Superior temporal gyrus (tissue), 1 donor: ENCODE measurements around the gene PDE7B.
A peak's percentile ranks its signal among the peaks of the same experiment; 100 is the strongest.

Experiments used
- DNase-seq: peaks from one replicate; pipeline ENCODE4 v3.0.0-alpha.2; 2016; ENCODE audit errors: extremely low spot score

Gene PDE7B

GRCh38 chr6:135851442-135852271 lies at the start of gene PDE7B:
TSS of gene PDE7B (plus strand) at chr6:135851701.
- DNase-seq: peak; percentile 61

- no peak for DNase-seq
Observed at GRCh38 chr6:135801755-135802465, 49.6 kb upstream of the PDE7B start.

DNA sequence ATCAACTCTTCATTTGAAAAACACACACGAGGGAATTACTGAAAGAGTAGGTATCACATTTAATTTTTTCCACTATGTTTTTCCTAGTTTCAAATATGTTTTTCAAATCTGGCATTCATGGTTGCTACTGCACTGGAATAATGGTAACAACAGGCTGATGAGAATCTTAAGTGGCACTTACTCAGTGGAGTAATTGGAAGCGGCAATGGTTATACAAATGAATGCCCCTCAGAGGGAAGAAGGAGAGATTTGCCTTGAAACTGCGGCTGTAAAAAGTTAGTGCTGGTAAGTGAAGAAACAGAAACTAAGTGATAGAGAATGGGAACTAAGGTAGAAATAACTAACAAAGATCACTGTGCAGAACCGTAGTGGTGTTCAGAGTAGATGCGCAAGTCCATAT lies 41.0 kb upstream of the PDE7B start:
- no peak for DNase-seq

GRCh38 chr6:135811170-135811569 lies 40.3 kb upstream of the PDE7B start:
- DNase-seq: no peak

DNA sequence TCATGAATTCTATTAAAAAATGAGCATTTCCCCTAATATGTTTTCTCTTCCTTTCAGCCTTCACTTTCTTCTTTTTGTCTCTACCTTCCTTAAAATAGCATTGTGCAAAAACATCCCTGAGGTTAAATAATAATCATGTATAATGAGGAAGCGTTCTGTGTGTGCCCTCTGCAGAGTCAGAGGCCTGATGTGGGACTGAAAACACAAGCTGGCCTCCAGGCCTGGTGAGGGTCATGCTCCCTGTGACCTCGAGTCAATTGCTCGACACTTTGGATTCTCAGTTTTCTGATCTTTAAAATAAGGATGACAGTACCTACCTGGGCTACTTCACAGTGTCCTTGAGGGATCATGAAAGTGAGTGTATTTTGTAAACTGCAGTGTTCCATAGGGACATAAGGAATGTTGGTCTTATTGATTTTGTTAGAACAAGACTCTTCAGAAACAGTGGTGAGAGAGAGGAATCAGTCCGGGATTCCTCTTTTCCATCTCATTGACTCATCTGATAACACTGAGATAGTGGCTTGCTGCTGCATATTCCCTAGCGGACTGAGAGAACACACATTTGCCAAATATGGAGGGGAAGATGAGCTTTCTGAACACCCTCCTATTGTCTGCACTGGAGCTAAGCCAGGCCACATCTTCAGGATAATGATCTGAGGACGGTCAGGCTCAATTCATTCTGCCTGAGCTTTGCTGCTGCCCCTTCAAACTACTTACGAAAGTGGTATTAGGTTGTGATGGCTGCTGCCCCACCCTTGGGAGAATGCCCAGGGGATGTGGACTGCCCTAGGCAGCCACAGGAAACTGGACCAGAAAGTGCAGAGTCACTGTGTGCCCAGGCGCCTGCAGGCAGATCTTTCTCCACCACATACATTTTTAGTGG lies 39.6 kb upstream of the PDE7B start:
- no peak for DNase-seq

DNA sequence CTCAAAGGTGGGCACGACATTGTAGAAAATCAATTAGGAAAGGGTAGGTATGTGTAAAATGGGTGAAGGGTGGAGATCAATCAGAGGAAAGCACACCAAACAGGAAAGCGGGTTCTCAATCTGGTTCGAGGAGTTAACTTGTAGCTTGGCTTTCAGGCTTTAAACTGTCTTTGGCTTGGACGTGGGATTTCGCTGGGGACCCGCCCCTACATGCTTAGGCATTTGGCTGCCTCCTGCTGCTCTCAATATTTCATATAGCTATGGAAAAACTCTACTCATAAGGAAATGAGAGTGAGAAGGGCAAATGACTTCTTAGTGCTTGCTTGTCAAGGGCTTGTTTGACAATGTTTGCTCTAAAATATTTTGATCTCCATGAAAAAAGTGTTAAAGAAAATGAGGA lies 38.1 kb upstream of the PDE7B start:
- DNase-seq: no peak

GRCh38 chr6:135814043-135814442 lies 37.5 kb upstream of the PDE7B start:
- DNase-seq: no peak

GRCh38 chr6:135815216-135815615 lies 36.3 kb upstream of the PDE7B start:
- no peak for DNase-seq

- DNase-seq: no peak
Observed at GRCh38 chr6:135817035-135817434, 34.5 kb upstream of the PDE7B start.

DNA sequence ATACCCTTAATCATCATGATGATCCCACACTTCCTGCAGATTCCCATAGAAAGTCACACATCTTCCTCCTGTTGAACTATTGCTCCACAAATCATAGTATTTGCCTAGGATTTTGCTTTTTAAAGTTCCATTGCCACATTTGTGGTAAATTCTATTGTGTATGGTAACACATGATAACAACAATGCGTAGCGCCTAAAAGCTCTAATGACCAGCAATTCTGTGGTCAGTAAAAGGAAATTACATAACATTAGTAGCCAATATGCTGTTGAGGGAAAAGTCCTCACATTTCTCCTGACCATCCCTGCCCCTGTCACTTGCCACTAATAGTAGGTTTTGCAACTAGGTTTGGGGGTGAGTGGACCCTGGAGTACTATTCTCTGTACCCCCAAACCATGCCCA lies 31.8 kb upstream of the PDE7B start:
- no peak for DNase-seq

- DNase-seq: no peak
Observed at GRCh38 chr6:135820340-135820739, 31.2 kb upstream of the PDE7B start.

DNA sequence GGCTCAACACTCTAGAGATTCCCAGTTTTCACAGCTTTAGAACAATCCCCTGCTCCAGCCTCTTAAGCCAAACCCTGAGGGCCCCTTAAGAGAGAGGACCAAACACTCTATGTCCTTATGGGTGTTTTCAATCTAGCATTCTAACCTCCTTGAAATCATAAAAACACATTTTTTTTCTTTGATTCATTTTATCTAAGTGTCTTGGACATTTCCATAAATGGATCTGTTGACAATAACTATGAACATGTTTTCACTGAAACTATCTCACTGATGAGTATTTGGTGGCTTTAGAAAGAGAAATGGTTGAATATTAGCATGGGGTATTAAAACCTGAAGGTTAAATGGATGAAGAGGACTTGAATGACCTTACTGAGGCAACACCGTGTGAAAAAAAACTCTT lies 27.6 kb upstream of the PDE7B start:
- DNase-seq: no peak

DNA sequence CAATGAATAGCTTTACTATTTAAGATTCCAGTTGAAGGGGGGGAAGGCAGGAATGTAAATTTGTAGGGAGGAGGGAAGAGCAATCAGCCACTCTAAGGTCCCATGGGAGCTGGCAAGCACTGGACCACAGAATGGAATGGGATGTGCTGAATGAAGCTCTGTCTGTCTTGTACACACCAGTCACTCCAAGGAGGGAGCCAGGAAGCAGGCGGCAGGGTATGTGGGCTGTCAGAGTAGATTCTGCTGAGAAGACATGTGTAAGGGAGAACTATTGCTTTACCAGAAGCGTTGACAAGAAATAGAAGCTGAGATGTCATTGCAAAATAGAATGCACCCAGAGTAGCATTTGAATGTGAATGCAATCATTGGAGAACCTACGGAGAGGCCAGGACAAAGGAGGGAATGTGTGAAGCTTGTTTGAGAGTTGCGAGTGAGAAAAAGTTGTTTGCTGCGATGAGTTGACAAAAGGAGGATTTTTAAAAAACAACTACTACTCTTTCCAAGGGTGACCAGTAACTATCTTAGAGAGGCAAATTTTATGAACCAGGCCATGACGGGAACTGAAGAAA lies 25.2 kb upstream of the PDE7B start:
- no peak for DNase-seq

DNA sequence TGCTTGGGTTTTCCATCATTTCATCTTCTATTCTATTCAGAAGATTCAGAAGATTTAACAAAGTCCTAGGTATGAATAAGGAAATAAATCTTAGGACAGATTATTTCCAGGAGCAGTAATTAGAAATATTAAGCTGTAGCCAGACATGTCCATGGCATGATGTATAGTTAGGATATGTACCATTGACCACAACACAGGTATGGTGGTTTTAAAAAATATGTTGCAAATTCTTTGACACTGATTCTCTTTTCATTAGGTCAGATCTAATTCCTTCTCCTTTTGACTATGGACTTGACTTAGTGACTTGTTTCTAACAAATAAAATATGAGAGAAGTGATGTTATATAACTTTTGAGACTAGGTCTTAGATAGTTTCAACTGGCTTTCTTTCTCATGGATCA lies 23.5 kb upstream of the PDE7B start:
- DNase-seq: no peak

DNA sequence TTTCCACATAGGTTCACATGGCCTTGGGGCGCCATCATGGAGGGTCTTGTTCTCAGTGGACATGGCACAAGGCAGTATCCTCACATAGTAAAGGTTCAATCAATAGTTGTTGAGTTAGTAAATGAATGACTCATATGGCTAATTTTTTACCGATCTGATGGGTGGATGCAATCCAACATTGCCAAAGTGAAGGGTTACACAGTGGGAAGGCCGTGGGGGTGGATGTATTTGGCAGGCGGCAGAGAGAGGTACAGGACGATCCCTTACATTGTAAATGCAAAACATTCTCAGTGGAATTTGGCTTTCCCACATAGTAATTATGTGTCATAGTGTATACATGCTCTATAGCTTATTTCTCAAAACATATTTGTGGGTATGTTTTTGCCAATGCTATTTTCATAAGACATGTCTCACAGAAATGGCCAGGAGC lies 21.0 kb upstream of the PDE7B start:
- peak; percentile 36 for DNase-seq

DNA sequence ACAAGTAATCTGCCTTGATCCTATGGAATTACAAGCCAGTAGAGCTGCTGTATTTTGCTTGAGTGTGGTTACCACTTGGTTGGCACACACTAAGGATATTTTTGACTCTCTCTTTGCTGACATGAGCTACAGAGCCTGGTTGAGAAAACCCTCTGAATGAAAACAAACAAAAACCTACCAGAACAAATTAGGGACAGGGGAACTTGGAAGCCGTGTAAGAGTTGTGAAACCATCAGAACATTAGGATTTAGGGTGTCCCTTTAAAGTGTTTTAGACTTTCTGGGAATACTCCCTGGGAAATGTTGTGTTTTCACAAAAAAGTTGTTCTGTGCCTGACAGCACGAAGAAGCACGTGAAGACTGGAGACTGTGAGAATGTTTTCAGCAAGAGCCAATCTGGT lies 20.5 kb upstream of the PDE7B start:
- peak; percentile 62 for DNase-seq

- DNase-seq: no peak
Observed at GRCh38 chr6:135832166-135832565, 19.3 kb upstream of the PDE7B start.

- DNase-seq: no peak
Observed at GRCh38 chr6:135833771-135834170, 17.7 kb upstream of the PDE7B start.

GRCh38 chr6:135837735-135838449 lies 13.6 kb upstream of the PDE7B start:
- DNase-seq: no peak

- no peak for DNase-seq
Observed at GRCh38 chr6:135839121-135839520, 12.4 kb upstream of the PDE7B start.
